HG02610 (cell line): ENCODE measurements around the gene MDH1B.

Experiments
- ATAC-seq: cut with Tn5 transposase; IDR thresholded peaks from one replicate; pipeline ENCODE4 v1.9.1; 2021; ENCODE audit warnings: mild to moderate bottlenecking, moderate library complexity; ENCODE audit not compliant: unreplicated experiment

The MDH1B gene

DNA sequence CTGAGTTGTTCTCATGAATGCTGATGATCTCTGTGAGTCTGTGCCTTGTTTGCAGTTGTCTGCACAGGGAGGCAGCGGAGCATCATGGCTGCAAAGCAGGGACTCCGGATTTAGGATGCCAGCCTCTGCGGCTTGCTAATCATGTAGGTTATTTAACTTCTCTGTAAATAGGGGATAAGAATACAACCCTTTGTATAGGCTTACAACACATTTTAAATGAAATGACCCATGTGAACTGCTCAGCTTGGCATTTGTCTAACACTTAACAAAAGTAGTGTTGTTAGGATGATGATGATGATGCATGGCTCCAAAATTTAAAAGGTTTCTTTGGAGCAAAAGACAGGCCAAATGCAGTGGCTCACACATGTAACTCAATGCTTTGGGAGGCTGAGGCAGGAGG is 66.3 kb downstream of the MDH1B start:
- ATAC-seq, result no peak

DNA sequence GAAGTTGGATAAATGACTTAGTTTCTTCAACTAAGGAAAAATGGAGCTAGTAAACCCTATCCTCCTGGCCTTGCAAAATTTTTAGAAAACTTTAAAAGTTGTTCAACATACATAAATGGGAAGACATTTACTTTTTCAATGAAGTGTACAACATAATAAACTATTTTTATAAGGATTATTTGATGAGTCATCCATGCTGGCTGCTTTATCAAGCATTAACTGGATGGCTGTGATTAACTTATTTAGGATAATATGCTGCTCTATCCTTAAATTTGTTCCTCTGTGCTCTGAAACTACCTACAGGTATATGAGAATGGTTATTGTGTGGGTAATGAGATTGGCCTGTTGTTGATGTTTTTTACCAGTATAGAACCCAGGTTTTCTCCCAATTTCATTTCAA is 68.2 kb downstream of the MDH1B start:
- no peak for ATAC-seq

DNA sequence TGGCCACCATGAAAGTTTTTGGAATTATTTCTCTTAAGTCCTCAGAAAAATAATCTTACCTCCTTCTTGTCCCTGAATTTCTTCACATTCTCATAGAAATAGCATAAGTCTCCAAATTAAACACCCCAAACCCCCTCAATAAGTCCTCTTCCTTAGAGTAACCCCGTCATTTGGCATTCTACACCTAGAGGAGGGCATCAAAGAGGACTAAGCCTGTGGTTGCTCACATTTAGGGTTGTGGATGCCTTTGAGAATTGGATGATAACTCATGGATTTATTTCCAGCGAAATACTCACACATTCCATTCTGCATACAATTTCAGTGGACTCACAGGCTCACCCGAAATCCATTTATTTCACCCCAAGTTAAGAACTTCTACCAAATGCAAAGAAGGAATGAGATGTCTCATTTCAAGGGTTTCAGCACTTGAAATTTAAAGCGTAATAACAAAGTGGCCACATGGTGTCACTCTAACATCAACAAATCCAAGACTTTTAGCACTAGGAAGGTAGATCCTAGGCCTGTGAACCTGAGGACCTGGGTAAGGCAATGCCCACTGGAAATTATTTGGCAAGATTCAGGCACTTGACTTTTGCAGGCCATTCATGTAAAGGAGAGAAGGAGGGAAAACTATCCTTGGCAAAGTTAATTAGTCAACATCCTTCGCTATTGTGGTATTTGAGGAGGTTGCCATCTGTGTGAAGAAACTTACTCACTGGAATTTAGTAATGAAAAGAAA is 71.6 kb downstream of the MDH1B start:
- ATAC-seq, result no peak

DNA sequence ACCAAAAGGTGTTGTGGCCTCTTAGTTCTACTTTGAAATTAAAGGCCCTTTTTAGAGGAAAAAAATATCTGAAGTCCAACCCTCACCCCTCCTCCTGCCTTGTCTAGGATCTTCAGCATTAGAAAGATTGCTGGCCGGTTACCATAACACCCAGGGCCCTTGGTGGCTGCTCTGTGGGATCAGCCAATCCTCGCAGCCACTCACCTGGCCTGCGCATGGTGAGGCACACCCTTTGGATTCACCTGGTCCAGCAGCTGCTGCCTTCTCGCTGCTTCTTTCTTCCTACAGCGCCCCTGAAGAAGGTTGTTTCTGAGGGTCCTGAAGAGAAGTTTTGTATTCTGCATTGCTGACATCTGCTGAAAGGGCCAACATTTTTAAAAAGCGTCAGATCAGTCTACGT is 72.2 kb downstream of the MDH1B start:
- no peak for ATAC-seq

DNA sequence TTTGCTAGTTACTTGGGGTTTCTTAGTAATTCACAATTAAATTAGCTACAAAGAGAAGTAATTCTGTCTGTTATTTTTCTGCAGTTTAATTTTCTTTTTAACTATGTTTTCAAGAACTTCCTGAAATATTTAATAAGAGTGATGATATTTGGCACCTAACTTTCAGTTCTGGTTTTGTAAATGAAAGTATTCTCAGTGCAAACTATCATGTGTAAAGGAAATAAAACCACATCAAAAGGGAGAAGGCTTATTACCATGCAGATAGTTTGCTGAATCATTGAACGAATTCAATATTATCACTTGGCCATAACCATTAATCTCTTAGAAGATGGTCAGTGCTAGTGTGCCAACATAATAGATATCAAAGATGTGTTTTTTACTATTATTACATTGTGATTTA is 76.1 kb downstream of the MDH1B start:
- no peak for ATAC-seq

DNA sequence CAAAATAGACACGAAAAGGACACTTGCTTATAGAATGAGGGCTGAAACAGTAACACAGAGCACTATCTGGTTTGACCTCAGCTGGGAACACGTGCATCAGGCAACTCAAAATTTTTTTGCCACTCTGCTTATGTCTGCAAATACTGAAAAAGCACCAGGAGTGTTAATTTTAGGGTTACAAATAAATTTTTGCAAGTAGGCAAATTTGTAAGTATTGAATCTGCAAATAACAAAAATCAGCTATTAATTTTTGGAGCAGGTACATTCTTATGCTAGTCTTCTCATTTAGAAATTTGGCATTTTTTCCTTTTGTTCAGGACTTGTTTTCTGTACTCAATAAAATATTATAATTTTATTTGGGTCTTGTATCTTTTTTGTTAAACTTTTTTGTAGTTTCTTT is 76.7 kb downstream of the MDH1B start:
- no peak for ATAC-seq
